NT2/D1 (cell line): ENCODE data around the gene MAML3.

ENCODE experiments used
- DNase-seq: peaks from one replicate; pipeline ENCODE4 v3.0.0-alpha.2; 2011; ENCODE audit warnings: low read depth, low spot score
- H3K27me3 ChIP-seq: 2 replicates; pipeline ENCODE4 v1.6.0; 2011; ENCODE audit warnings: mild to moderate bottlenecking; ENCODE audit not compliant: insufficient read length, insufficient read depth
- H3K36me3 ChIP-seq: 2 replicates; pipeline ENCODE4 v1.6.1; 2011; ENCODE audit warnings: mild to moderate bottlenecking, low read length, mixed read lengths; ENCODE audit not compliant: insufficient read depth, insufficient read length
- H3K4me1 ChIP-seq: 2 replicates; pipeline ENCODE4 v1.5.1; 2011; ENCODE audit not compliant: insufficient read depth, insufficient read length
- H3K4me3 ChIP-seq: 2 replicates; pipeline ENCODE4 v1.5.1; 2011; ENCODE audit warnings: low read depth; ENCODE audit not compliant: insufficient read length
- H3K9ac ChIP-seq: 2 replicates; pipeline ENCODE4 v1.6.0; 2011; ENCODE audit warnings: low read depth; ENCODE audit not compliant: insufficient read length
- H3K9me3 ChIP-seq: 2 replicates; pipeline ENCODE4 v1.5.1; 2011; ENCODE audit warnings: mild to moderate bottlenecking, low read length; ENCODE audit not compliant: insufficient read depth
- SUZ12 ChIP-seq: IDR thresholded peaks from 2 replicates; pipeline ENCODE4 v1.6.1; 2011; ENCODE audit not compliant: insufficient read length, insufficient read depth; ENCODE audit errors: extremely low read depth
- YY1 ChIP-seq: IDR thresholded peaks from 2 replicates; pipeline ENCODE4 v1.6.1; 2011; ENCODE audit not compliant: insufficient read length, insufficient read depth
- ZNF274 ChIP-seq: IDR thresholded peaks from 2 replicates; pipeline ENCODE4 v1.6.1; 2011; ENCODE audit warnings: mild to moderate bottlenecking, low read depth, low read length

MAML3 gene

GRCh38 chr4:139973616-139974015, 180.4 kb downstream of the MAML3 start:
- no peak for TF ChIP-seq SUZ12
- no peak for DNase-seq

GRCh38 chr4:139973015-139973414, 181.0 kb downstream of the MAML3 start:
- Histone ChIP-seq H3K9ac (no peak overlapping the region), H3K9me3 (no peaks in the 10 kb centered on the region), H3K27me3 (peaks cover 90% of the 10 kb centered on the region), H3K36me3 (no peaks in the 10 kb centered on the region), H3K4me1 (no peaks in the 10 kb centered on the region), H3K4me3 (no peak overlapping the region)
- TF ChIP-seq SUZ12 (no peak), YY1 (no peak), ZNF274 (no peak)
- DNase-seq = no peak

More at GRCh38 chr4:139973616-139974015, 180.4 kb downstream of the MAML3 start:
- Histone ChIP-seq H3K9ac (no peak overlapping the region), H3K27me3 (peaks cover 92% of the 10 kb centered on the region), H3K9me3 (no peaks in the 10 kb centered on the region), H3K4me1 (no peaks in the 10 kb centered on the region), H3K4me3 (no peak overlapping the region), H3K36me3 (no peaks in the 10 kb centered on the region)

DNA sequence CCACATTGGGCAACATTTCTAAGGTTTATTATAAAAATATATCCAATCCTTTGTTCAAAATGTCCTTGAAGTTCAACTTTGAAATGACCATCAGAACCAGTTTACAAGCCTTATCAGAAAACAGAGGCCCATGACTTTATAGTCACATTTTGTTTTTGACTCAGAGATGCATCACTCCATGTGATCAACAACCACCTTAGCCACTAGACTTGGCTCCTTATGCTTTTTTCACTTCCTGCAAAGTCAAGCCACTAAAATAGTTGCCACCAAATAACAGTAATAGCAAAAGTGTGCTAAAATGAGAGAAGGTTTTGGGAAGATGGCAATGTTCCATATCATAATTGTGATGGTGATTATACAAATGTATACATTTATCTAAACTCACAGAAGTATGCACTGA, 181.7 kb downstream of the MAML3 start:
- H3K27me3 ChIP-seq = peaks cover 86% of the 10 kb centered on the region
- TF ChIP-seq YY1 (no peak), SUZ12 (no peak), ZNF274 (no peak)

DNA sequence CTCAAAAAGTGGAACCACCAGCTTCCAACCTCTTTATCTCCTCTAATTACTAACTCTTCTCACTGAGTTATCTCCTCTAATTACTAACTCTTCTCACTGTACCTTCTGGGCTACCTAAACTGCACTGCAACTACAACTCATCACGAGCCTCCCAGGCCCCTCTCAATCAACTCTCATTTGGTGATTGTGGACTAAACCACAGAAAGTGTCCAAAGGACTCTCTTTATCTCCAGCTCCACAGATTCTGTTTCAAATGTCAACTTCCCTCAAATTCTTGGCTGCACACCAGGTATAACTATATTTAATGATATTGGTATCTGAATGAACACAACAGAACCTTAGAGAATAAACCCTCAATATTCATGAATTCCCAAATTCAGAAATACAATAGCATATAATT, 182.9 kb downstream of the MAML3 start:
- H3K9ac ChIP-seq = no peak overlapping the region
- H3K9me3 ChIP-seq = no peaks in the 10 kb centered on the region
- H3K27me3 ChIP-seq = peaks cover 76% of the 10 kb centered on the region
- no peak for DNase-seq
- no peak overlapping the region for H3K4me3 ChIP-seq
- H3K36me3 ChIP-seq = no peaks in the 10 kb centered on the region
- H3K4me1 ChIP-seq = no peaks in the 10 kb centered on the region
- TF ChIP-seq ZNF274 = no peak
- TF ChIP-seq YY1 = no peak
- no peak for TF ChIP-seq SUZ12

More for the DNA sequence above, 181.7 kb downstream of the MAML3 start:
- Histone ChIP-seq H3K4me1 (no peaks in the 10 kb centered on the region), H3K36me3 (no peaks in the 10 kb centered on the region), H3K4me3 (no peak overlapping the region), H3K9me3 (no peaks in the 10 kb centered on the region), H3K9ac (no peak overlapping the region)
- no peak for DNase-seq

- Histone ChIP-seq H3K27me3 (peaks cover 64% of the 10 kb centered on the region), H3K9me3 (no peaks in the 10 kb centered on the region), H3K4me1 (no peaks in the 10 kb centered on the region), H3K36me3 (no peaks in the 10 kb centered on the region), H3K9ac (no peak overlapping the region), H3K4me3 (no peak overlapping the region)
- DNase-seq = no peak
- no peak for TF ChIP-seq SUZ12
- TF ChIP-seq ZNF274 = no peak
- TF ChIP-seq YY1 = no peak
Measured at GRCh38 chr4:139969635-139970266, 184.2 kb downstream of the MAML3 start.

GRCh38 chr4:139968831-139969230, 185.2 kb downstream of the MAML3 start:
- Histone ChIP-seq H3K9ac (no peak overlapping the region), H3K4me3 (no peak overlapping the region), H3K9me3 (no peaks in the 10 kb centered on the region), H3K27me3 (peaks cover 58% of the 10 kb centered on the region), H3K36me3 (no peaks in the 10 kb centered on the region), H3K4me1 (no peaks in the 10 kb centered on the region)
- no peak for DNase-seq
- TF ChIP-seq SUZ12 (no peak), YY1 (no peak), ZNF274 (no peak)

DNA sequence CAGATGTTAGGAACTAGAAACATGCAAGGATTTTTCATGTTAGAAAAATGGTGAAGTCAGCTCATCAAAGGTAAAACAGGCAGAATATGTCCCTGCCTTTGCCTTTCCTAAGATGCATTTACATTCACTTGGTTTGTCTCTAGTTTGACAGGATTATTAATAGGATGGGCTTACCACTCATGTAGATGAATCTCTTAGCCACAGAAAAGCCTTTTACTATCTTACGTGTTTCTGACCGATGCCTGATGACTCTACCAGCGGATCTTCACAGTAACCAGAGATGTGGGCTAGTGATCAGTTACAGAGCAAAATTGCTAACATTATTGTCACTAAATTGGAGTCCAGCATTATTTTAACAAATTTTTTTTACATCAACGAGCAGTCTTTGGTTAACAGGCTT, 187.6 kb downstream of the MAML3 start:
- Histone ChIP-seq H3K4me1 (no peaks in the 10 kb centered on the region), H3K9me3 (no peaks in the 10 kb centered on the region), H3K4me3 (no peak overlapping the region), H3K9ac (no peak overlapping the region), H3K27me3 (peaks cover 34% of the 10 kb centered on the region), H3K36me3 (no peaks in the 10 kb centered on the region)
- DNase-seq = no peak
- TF ChIP-seq YY1 = no peak
- no peak for TF ChIP-seq SUZ12

- Histone ChIP-seq H3K4me1 (no peaks in the 10 kb centered on the region), H3K9ac (no peak overlapping the region)
- DNase-seq = no peak
Measured at GRCh38 chr4:139965789-139966188, 188.2 kb downstream of the MAML3 start.

More at GRCh38 chr4:139965789-139966188, 188.2 kb downstream of the MAML3 start:
- Histone ChIP-seq H3K36me3 (no peaks in the 10 kb centered on the region), H3K4me3 (no peak overlapping the region), H3K9me3 (no peaks in the 10 kb centered on the region), H3K27me3 (peaks cover 28% of the 10 kb centered on the region)
- TF ChIP-seq ZNF274 = no peak
- no peak for TF ChIP-seq SUZ12
- TF ChIP-seq YY1 = no peak
